Mesenteric fat pad (tissue), 1 donor: Measurements from ENCODE around the gene TMCC1. TPM values are rescaled to one million over a fixed set of nuclear protein-coding genes. Genes with fewer than 3 reads are reported as not detected.
A peak's percentile ranks its signal among the peaks of the same experiment; 100 is the strongest.
"Not testable (repeated sequence)": the region's sequence is repeated elsewhere in the genome, so short reads cannot be mapped to it uniquely, and the experiment has no call there.

ENCODE experiments used
- DNase-seq: peaks from one replicate; pipeline ENCODE4 v3.0.0-alpha.2; 2020; ENCODE audit warnings: low spot score
- total RNA-seq: library from RNA; stranded (reverse); fragmentation: NEBNext Ultra II Directional; extraction: Animal tissue kit (Norgen Biotek cat#: 25700); gene quantifications from one replicate; pipeline ENCODE4 v1.2.1, GENCODE V29; 2021
- donor health status: DM: yes; HTN: yes; CAD: no.

Gene TMCC1
- total RNA-seq, 1 donor from 2014 or later: 41.0 TPM

DNA sequence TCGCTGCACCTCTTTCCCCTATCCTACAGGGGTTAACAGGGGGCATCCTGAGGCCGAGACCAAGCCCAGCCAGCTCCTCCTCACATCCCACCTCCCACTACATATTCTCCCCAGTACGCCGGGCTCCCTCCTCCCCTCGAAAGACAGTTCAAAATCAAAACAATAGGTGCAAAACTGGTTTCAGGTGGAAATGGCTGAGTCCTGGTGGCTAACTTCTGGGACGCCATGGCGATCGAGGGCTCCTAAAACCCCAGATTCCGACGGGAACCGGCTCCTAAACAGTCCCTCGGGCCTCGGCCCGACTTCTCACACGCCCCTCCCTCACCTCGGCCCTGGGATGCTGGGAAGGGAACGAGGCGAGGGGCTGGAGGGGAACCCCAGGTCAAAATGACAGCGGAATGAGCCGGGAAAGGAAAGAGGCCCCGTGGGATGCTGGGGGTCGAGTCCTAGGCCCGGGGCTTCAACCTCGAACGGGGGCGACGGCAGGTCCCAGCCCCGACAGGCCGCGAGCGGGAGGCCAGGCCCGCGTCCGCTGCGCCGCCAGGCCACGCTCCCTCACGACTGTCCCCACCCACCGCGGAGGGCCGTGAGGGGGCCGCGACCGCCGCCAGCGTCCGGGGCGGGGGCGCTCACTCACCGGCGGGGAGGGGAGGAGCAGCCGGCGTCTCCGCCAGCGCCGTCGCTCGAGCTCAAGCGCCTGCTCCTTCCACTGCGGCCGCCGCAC is 492 bp downstream of the TMCC1 start:
- DNase-seq: peak; percentile 92

DNA sequence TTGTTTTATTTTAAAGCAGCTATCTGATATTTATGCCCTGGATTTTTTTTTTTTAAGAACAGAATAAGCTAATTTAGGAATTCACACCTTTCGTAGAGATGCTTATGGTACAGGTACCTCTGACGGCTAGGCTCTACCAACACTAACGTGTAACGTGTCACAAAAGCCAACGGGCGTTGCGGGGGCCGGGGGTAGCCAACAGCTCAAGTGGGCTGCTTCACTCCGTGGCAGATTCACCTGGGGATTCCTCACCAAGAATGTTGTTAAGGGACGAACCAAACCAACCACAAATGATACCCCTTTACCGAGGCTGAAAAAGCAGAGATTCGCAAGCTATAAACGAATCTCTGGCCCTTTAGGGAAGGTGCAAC is 1.0 kb downstream of the TMCC1 start:
- no peak for DNase-seq

DNA sequence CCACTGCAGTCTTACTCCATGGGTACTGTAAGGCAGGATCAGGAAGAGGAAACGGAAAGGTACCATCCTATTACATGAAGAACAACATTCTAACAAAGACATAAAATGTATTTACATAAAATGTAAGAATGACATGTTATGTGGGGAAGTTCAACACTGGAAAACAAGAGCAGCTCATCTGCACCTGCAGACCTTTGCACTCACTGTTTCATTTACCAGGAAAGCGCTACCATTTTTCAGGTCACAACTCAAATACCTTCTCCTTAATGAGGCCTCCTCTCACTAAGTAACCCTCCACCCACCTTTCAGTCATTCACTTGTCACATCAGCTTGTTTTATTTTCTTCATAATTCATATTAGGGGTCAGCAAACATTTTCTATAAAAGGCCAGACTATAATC is 2.6 kb downstream of the TMCC1 start:
- no peak for DNase-seq

DNA sequence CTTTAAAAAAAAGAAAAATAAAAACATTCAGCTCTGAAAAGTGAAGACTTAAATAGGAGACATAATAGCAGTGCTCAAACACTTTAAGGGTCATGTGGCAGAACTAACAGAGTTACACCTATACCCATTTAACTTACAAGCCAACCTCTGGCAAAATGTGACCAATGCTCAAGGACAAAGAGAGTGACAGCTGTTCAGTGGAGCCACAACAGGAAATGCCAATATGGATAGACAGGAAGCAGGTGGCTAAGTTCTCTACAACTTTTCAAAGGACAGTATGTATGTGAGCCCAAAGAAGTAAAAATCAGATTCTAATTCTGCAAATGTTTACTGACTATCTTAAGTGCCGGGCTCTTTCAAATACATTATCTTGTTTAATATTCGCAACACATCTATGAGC is 3.4 kb downstream of the TMCC1 start:
- DNase-seq: no peak

DNA sequence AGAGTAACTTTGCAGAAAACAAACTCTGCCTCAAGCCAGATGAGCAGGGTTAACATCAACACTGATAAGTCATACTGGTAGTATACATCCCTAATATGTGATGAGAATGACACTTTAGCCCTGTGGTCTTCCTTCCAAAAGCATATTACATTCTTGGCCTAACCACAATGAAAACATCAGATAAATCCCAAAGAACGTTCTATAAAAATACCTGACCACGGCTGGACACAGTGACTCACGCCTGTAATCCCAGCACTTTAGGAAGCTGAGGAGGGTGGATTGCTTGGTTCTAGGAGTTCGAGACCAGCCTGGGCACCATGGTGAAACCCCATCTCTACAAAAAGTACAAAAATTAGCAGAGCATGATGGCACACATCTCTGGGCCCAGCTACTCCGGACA is 4.7 kb downstream of the TMCC1 start:
- DNase-seq: no peak

DNA sequence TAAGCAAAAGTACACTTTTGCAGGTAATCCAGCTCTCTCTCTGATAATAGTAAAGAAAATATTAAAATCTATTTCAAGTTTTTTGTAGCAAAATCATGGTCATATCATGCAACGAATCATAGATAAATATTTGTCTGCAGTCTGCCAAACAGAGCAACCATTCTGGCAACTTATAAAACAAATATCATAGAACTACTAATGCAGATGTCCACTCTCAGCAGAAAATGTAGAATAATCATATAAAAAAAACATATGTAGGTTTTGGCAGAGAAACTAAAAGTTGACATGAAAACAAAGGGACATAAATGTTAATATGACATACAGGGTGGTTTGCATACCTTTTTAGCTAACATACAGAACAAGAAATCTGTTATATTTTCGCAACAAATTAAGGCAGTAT is 12.2 kb downstream of the TMCC1 start:
- DNase-seq: no peak

DNA sequence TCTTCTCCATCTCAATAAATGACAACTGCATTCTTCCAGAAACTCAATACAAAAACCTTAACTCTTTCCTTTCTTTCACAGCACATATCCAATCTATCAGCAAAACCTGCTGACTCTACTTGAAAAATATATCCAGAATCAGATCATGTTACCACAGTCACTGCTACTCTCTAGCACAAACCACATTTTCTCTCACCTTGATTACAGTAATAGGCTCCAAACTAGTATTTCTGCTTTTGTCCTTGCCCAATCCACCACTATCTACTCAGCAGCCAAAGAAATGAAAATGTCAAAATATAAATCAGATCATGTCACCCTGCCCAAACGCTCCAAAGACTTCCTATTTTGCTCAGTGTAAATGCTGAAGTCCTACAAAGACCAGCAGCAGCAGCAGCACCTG is 15.2 kb downstream of the TMCC1 start:
- DNase-seq: no peak

DNA sequence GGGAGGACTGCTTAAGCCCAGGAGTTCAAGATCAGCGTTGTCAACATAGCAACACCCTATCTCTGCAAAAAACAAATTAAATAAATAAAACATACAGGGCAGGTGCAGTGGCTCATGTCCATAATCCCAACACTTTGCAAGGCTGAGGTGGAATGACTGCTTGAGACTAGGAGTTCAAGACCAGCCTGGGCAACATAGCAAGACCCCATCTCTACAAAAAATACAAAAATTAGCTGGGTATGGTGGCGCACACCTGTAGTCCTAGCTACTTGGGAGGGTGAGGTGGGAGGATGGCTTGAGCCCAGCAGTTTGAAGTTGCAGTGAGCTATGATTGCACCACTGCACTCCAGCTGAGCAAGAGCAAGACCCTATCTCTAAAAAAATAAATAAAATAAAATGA is 19.0 kb downstream of the TMCC1 start:
- DNase-seq: not testable (repeated sequence)

DNA sequence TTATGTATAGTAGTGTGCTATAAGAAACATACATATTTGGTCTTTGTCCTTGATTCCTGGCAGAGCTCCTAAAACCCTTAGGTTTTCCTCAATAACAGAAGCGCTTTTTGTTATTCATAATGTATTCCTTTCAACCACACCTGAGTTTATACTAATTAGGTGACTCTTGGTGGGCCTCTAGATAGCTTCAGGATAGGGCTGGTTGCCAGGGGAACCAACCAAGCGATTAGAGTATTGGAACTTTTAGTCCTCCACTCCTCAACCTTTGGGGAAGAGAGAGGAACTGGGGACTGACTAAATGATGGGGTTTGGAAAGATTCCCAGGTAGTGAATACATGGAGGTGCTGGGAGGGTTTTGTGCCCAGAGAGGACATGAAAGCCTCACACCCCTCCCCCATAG is 24.6 kb downstream of the TMCC1 start:
- no peak for DNase-seq

DNA sequence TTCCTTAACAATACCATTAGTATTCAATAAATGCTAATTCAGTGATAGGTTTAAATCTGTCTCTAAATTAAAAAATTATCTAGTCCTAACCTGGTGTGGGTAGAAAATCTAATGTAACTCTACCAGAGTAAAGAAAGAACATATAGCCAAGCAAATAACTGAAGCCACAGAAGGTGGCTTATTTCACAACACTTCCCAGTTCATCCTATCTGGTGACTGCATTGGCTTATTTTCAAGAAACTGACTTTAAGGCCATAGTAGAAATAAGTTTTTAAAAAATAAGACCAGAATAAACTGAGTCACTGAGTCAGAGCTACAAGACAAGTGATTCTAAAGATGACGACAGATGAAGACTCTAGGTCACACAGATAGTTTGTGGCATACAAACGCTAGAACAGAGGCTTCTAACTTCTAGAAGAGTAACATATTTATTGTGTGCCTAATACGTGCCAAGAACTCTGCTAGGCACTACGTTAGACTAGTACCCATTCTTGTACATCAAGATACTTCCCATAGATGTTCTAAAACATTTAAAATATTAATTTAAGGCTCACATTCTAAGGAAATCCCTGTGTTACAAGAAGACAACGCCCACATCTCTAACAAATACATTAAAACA is 25.9 kb downstream of the TMCC1 start:
- no peak for DNase-seq

DNA sequence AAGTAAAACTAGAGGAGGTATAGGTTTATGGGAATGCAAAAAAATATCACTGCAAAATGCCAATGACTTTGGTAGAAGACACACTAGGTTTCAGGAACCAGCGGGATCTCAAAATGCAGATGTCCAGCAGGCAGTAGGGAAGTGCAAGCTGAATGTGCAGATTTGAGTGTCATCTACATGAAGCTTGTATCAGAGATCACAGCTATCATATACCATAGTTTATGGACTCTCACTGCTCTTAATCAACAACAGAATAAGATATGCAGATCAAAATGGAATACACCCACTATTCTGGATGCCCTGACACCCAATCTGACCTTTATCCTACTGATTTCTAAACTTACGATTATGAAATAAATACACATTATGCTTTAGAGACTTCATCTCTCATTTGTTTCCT is 27.7 kb downstream of the TMCC1 start:
- DNase-seq: no peak

DNA sequence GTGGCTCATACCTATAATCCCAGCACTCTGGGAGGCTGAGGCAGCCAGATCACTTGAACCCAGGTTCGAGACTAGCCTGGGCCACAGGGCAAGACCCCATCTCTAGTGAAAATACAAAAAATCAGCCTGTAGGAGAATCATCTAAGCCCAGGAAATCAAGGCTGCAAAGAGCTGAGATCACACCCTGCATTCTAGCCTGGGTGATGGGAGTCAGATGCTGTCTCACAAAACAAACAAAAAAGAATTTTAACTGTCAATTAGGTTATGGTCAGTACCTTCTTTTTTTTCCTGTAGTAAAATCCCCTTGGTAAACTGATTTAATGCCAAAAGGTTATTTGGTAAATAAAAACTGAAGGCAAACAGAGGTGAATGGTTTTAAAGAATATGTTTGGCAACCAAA is 29.0 kb downstream of the TMCC1 start:
- DNase-seq: no peak

DNA sequence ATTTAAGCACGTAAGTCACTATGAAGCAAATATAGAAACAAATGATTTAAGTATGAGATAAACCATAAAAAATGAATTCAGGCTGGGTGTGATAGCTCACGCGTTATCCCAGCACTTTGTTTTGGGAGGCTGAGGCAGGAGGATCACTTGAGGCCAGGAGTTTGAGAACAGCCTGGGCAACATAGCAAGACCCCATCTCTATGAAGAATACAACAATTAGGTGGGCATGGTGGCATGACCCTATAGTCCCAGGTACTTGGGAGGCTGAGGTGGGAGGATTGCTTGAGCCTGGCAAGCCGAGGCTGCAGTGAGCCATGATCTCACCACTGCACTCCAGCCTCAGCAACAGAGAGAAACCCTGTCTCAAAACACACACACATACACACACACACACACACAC is 34.2 kb downstream of the TMCC1 start:
- no peak for DNase-seq

DNA sequence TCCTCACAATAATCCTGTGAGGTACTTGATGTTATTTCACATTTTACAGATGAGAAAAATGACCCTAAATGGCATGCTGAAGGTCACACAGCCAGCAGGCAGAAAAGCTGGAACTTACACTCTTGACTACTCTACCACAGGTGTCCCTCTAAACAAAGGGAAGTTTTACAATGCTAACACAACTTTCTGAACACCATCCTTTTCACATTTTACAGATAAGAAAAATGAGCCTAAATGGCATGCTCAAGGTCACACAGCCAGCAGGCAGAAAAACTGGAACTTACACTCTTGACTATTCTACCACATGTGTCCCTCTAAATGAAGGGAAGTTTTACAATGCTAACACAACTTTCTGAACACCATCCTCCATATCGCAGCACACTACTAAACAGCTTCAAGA is 35.6 kb downstream of the TMCC1 start:
- no peak for DNase-seq

DNA sequence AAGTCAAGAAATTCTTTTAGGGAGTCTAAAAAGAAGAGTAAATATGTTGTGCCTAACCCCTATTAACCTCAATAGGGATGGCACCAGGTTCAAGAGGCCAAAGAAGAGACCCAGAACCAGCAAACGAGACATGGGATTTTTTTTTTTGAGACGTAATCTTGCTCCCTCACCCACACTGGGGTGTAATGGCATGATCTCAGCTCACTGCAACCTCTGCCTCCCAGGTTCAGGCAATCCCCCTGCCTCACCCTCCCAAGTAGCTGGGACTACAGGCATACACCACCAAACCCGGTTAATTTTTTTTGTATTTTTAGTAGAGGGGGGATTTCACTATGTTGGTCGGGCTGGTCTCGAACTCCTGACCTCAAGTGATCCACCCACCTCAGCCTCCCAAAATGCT is 36.7 kb downstream of the TMCC1 start:
- DNase-seq: not testable (repeated sequence)

DNA sequence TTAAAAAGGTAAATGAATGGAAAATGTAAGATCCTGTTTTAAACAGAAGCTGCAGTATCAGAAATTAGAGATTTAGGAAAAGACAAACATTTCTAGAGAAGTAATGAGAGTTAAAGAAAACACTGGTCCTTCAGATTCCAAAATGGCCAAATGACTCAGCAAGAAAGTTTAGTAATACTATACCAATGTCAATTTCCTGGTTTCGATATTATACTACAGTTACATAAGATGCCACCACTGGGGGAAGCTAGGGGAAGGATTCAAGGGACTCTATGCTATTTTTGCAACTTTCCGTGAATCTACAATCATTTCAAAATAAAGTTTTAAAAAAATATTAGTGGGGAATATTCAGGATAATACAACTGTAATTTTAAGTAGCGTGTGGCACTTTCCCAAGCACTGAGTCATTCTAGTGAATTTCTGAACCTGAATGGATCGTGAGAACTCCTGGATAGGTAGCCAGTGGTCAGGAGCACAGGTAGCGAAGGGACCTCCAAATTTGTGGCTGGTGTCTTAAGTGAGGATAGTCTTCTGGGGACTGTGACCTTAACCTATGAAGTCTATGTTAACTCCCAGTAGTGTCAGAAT is 37.6 kb downstream of the TMCC1 start:
- no peak for DNase-seq

DNA sequence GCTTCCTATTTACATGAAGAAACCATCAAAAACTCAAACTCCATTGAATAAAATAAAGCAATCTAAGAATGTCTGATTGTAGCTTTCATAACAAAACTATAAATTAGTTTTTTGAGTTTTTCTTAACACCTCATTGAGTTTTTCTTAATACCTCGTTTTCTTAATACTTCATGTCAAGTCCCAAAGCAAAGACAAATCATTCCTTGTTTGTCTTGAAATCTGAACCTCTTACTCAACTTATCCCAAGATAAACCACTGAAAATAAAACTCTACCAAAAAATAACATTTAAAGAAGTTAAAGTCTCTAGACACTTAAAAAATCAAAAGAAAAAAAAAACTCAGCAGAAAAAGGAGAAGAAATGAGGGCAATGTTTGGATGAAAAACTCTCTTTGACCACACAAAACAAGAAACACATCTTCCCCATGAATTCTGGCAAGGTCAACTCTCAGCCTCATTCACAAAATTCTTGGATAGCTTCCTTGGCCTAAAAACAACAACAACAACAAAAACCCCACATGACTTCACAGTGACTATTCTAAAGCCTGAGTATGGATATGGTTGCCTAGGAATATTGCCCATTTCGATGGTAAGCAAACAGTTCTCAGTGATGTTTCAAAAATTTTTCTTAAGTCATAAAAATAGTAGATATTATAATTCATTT is 38.2 kb downstream of the TMCC1 start:
- DNase-seq: no peak

DNA sequence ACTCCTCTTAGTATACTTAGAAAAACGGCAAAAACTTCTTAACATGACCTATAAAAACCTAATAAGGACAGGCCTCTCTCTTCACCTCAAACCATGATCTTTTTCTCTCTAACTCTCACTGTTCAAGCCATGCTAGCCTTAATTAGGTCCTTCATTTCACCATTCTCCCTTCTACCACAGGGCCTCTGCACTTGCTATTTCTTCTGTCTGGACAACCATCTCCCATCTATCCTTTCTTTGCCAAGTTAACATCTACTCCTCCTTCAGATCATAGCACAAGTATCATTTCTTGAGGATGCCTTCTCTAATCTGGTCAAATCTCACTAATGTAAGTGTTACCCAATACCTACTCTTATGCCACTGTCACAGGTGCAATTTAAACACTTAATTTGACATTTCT is 39.1 kb downstream of the TMCC1 start:
- no peak for DNase-seq

DNA sequence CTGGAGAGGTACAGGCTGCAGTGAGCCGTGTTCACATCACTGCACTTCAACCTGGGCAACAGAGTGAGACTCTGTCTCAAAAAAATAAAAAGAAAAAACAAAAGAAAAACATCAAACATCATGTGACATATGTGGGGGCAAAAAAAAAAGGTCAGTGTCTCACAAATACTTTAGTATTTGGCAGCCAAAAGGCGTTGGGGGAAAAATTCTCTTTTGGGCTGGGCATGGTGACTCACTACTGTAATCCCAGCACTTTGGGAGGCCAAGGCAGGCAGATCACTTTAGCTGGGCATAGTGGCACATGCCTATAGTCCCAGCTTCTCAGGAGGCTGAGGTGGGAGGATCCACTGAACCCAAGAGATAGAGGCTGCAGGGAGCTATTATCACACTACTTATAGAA is 47.6 kb downstream of the TMCC1 start:
- DNase-seq: no peak

DNA sequence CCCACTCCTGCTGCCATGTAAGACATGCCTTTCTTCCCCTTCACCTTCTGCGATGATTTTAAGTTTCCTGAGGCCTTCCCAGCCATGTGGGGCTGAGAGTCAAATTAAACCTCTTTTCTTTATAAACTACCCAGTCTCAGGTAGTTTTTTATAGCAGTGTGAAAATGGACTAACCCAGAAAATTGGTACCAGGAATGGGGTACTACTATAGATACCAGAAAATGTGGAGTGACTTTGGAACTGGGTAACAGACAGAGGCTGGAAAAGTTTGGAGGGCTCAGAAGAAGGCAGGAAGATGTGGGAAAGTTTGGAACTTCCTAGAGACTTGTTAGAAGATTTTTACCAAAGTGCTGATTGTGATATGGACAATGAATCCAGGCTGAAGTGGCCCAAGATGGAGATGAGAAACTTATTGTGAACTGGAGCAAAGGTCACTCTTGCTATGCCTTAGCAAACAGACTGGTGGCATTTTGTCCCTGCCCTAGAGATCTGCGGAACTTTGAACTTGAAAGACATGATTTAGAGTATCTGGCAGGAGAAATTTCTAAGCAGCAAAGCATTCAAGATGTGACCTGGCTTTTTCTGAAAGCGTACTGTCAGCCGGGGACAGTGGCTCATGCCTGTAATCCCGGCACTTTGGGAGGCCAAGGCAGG is 52.7 kb downstream of the TMCC1 start:
- no peak for DNase-seq

DNA sequence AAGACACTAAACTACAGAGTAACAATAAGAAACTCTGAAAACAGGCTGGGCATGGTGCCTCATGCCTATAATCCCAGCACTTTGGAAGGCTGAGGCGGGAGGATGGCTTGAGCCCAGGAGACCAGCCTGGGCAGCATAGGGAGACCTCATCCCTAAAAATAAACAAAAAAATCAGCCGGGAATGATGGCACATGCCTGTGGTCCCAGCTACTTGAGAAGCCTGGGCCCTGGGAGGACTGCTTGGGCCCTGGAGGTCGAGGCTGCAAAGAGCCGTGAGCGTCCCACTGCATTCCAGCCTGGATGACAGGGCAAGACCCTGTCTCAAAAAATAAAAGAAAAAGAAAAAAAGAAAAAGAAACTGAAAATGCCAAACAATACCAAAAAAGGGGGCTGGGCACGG is 55.4 kb downstream of the TMCC1 start:
- no peak for DNase-seq

DNA sequence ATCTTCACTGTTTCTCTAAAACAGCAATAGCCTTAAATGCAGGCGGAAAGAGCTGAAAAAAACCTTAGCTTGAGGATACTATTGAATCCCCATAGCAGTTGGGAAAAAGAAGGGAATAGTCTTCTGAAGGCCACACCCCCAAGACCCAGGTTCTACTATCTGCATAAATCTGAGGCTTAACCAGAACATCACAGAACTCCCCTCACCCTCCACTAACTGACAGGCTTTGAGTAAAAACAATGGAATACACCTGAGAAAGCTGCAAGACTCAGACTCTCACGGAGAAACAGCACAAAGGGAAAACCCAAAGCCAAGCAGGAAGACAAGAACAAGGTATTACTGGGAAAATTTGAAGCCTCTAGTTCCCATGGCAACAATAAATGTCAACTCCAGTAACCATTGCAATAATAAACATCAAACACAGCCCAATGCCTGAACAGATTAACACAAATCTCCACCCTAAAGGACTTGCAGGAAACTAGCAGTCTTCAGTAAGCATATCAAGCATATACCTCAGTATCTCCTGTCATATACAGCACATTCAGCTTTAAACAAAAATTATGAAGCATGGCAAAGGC is 56.4 kb downstream of the TMCC1 start:
- no peak for DNase-seq
